Esophagus squamous epithelium (tissue), 5 donors: ENCODE measurements around the gene RHOA. TPM values are rescaled to one million over a fixed set of nuclear protein-coding genes. Genes with fewer than 3 reads are reported as not detected.
A peak's percentile ranks its signal among the peaks of the same experiment; 100 is the strongest.
"Not testable (repeated sequence)": the region's sequence is repeated elsewhere in the genome, so short reads cannot be mapped to it uniquely, and the experiment has no call there.

Experiments used
- DNase-seq: peaks from one replicate; lab custom pipeline; 2025; lab: John Stamatoyannopoulos, UW
- H3K27ac ChIP-seq, 4 donors: fragments of 200-600 bp; sonication (generic); one replicate each; pipeline ENCODE4 v1.5.1; 2016 to 2019; ENCODE audit warnings: mild to moderate bottlenecking in 1 of 4
- H3K27me3 ChIP-seq, 4 donors: fragments of 200-600 bp; sonication (generic); 1 replicate in 3 of 4; 2 replicates in 1 of 4; pipeline versions ENCODE4 v1.5.1 to v1.6.0; 2017 to 2021; ENCODE audit warnings: antibody characterized with exemption in 1 of 4
- H3K36me3 ChIP-seq, 3 donors: fragments of 200-600 bp; sonication (generic); one replicate each; pipeline ENCODE4 v1.5.1; 2016 to 2019
- H3K4me1 ChIP-seq, 3 donors: fragments of 200-600 bp; sonication (generic); one replicate each; pipeline ENCODE4 v1.5.1; 2017 to 2019
- H3K4me3 ChIP-seq, 4 donors: fragments of 200-600 bp; sonication (generic); 1 replicate in 3 of 4; 2 replicates in 1 of 4; pipeline ENCODE4 v1.5.1; 2016 to 2019; ENCODE audit warnings: mild to moderate bottlenecking in 2 of 4, moderate library complexity in 1 of 4
- H3K9me3 ChIP-seq, 3 donors: fragments of 200-600 bp; sonication (generic); one replicate each; pipeline ENCODE4 v1.5.1; 2016 to 2019
- CTCF ChIP-seq, 6 experiments: fragments of 450-650 bp in 4 of 6; fragments of 200-600 bp in 2 of 6; sonication (generic) in 2 of 6; IDR thresholded peaks; one replicate each; pipeline ENCODE4 v1.5.1; 2016 to 2019; ENCODE audit warnings: antibody characterized with exemption in 6 of 6, mild to moderate bottlenecking in 4 of 6, moderate library complexity in 4 of 6
- POLR2A ChIP-seq, 4 donors: fragments of 450-650 bp; IDR thresholded peaks; one replicate each; pipeline ENCODE4 v1.6.1; 2017; ENCODE audit warnings: antibody characterized with exemption in 4 of 4, mild to moderate bottlenecking in 4 of 4, moderate library complexity in 3 of 4
- WGBS, 2 donors: methylation state at CpG; one replicate each; pipeline ENCODE4 v1.1.5; 2018; 5-methylcytosine and 5-hydroxymethylcytosine counted together
- intact Hi-C: fragments of 100-400 bp; cut with DNase I; formaldehyde crosslinking; loops from one replicate; pipeline ENCODE4 v1.15.0; 2022
- total RNA-seq, 4 donors: library from RNA; depleted of rRNA; stranded (reverse); fragments of >200 nt; gene quantifications; one replicate each; pipeline ENCODE4 v1.1.0, GENCODE V29; 2016
- donor health status: DM: yes; HTN: yes; CAD: no.

RHOA gene
- total RNA-seq, 4 donors from 2014 or later, result 290 to 421 (median 345) TPM

- WGBS, 2 donors, result 52 to 57% methylated on average over 4 of the region's 4 CpGs
- peaks cover 0 to 86% (median 37%) of the 10 kb centered on the region in 3 donors for H3K4me1 ChIP-seq
- no peaks in the 10 kb centered on the region for H3K9me3 ChIP-seq
- H3K27ac ChIP-seq, result peak overlapping the region in 2 of 4 donors; percentile 40 to 57
- H3K27me3 ChIP-seq, result no peaks in the 10 kb centered on the region
- no peak overlapping the region for H3K4me3 ChIP-seq
- peaks cover 0 to 64% (median 0%) of the 10 kb centered on the region in 3 donors for H3K36me3 ChIP-seq
- no peak for DNase-seq
- TF ChIP-seq CTCF (IDR thresholded peaks at IDR 0.05), result no peak
- intact Hi-C loops, result no loop called here
Observed at GRCh38 chr3:49397470-49397869, 14.3 kb downstream of the RHOA start.

- Histone ChIP-seq H3K36me3 (peaks cover 0 to 38% (median 0%) of the 10 kb centered on the region in 3 donors), H3K4me1 (peaks cover 0 to 88% (median 5%) of the 10 kb centered on the region in 3 donors)
- intact Hi-C loops, H3K27ac ChIP-seq, H3K27me3 ChIP-seq, DNase-seq, H3K4me3 ChIP-seq, H3K9me3 ChIP-seq: not testable (repeated sequence)
- 70 to 78% methylated on average over 10 of the region's 10 CpGs for WGBS, 2 donors
Observed at GRCh38 chr3:49391310-49391709, 20.5 kb downstream of the RHOA start.

- H3K27me3 ChIP-seq, result no peaks in the 10 kb centered on the region
- no peaks in the 10 kb centered on the region for H3K9me3 ChIP-seq
- peak overlapping the region in 1 of 4 donors; percentile 14 for H3K27ac ChIP-seq
- peaks cover 0 to 18% (median 0%) of the 10 kb centered on the region in 3 donors for H3K36me3 ChIP-seq
- H3K4me3 ChIP-seq, result no peak overlapping the region
- WGBS, 2 donors, result 97% methylated on average over 6 of the region's 6 CpGs
- intact Hi-C loops, result no loop called here
- TF ChIP-seq CTCF (IDR thresholded peaks at IDR 0.05) (no peak), POLR2A (IDR thresholded peaks at IDR 0.05) (no peak)
- no peak for DNase-seq
- peaks cover 0 to 92% (median 5%) of the 10 kb centered on the region in 3 donors for H3K4me1 ChIP-seq
Observed at GRCh38 chr3:49389297-49389696, 22.5 kb downstream of the RHOA start.

GRCh38 chr3:49388289-49388820 is 23.4 kb downstream of the RHOA start:
- peak overlapping the region in 1 of 4 donors; percentile 19 for H3K27ac ChIP-seq
- H3K4me1 ChIP-seq, result peaks cover 0 to 94% (median 5%) of the 10 kb centered on the region in 3 donors
- 83 to 84% methylated on average over 1 of the region's 1 CpG for WGBS, 2 donors
- intact Hi-C loops, result no loop called here
- H3K27me3 ChIP-seq, result no peaks in the 10 kb centered on the region
- no peaks in the 10 kb centered on the region for H3K9me3 ChIP-seq
- TF ChIP-seq POLR2A (IDR thresholded peaks at IDR 0.05), result no peak
- TF ChIP-seq CTCF (IDR thresholded peaks at IDR 0.05), result no peak
- peaks cover 0 to 13% (median 0%) of the 10 kb centered on the region in 3 donors for H3K36me3 ChIP-seq
- no peak for DNase-seq
- no peak overlapping the region for H3K4me3 ChIP-seq

- DNase-seq, result no peak
- no peak for TF ChIP-seq POLR2A (IDR thresholded peaks at IDR 0.05)
- Histone ChIP-seq H3K27me3 (no peaks in the 10 kb centered on the region), H3K9me3 (no peaks in the 10 kb centered on the region), H3K27ac (peak overlapping the region in 1 of 4 donors; percentile 19), H3K4me1 (peaks cover 0 to 95% (median 3%) of the 10 kb centered on the region in 3 donors), H3K36me3 (peaks cover 0 to 13% (median 0%) of the 10 kb centered on the region in 3 donors), H3K4me3 (no peak overlapping the region)
- intact Hi-C loops, result no loop called here
- 89 to 92% methylated on average over 2 of the region's 2 CpGs for WGBS, 2 donors
Observed at GRCh38 chr3:49387721-49388120, 24.1 kb downstream of the RHOA start.

GRCh38 chr3:49386056-49386756 is 25.6 kb downstream of the RHOA start:
- no peaks in the 10 kb centered on the region for H3K27me3 ChIP-seq
- H3K4me3 ChIP-seq, result no peak overlapping the region
- H3K27ac ChIP-seq, result peak overlapping the region in 2 of 4 donors; percentile 0 to 15
- H3K36me3 ChIP-seq, result peaks cover 0 to 7% (median 0%) of the 10 kb centered on the region in 3 donors
- TF ChIP-seq POLR2A (IDR thresholded peaks at IDR 0.05) (no peak), CTCF (IDR thresholded peaks at IDR 0.05) (no peak)
- WGBS, 2 donors, result 71 to 74% methylated on average over 11 of the region's 11 CpGs
- peaks cover 0 to 87% (median 0%) of the 10 kb centered on the region in 3 donors for H3K4me1 ChIP-seq
- H3K9me3 ChIP-seq, result no peaks in the 10 kb centered on the region
- DNase-seq, result no peak
- intact Hi-C loops, result no loop called here
